Neuronal stem cell (in vitro differentiated cells): ENCODE results near the gene AK9.
A peak's percentile ranks its signal among the peaks of the same experiment; 100 is the strongest.

Experiments
- DNase-seq: peaks from one replicate; pipeline ENCODE4 v3.0.0-alpha.2; 2013; ENCODE audit warnings: low spot score
- H2AFZ ChIP-seq: one replicate; pipeline ENCODE4 v1.6.1; 2013; ENCODE audit warnings: mild to moderate bottlenecking, low read length, inconsistent platforms
- H2AK5ac ChIP-seq: 2 replicates; pipeline ENCODE4 v1.6.1; 2013; ENCODE audit warnings: low read depth, mild to moderate bottlenecking, inconsistent platforms, low read length, moderate library complexity, mixed read lengths
- H2BK120ac ChIP-seq: 2 replicates; pipeline ENCODE4 v1.6.1; 2013; ENCODE audit warnings: low read depth, mild to moderate bottlenecking, inconsistent platforms, low read length, moderate library complexity, mixed read lengths
- H2BK12ac ChIP-seq: one replicate; pipeline ENCODE4 v1.6.1; 2013; ENCODE audit warnings: low read length, inconsistent platforms
- H2BK15ac ChIP-seq: 2 replicates; pipeline ENCODE4 v1.6.1; 2013; ENCODE audit warnings: mild to moderate bottlenecking, low read length, inconsistent platforms, mixed read lengths
- H2BK5ac ChIP-seq: one replicate; pipeline ENCODE4 v1.6.1; 2013; ENCODE audit warnings: inconsistent platforms, mild to moderate bottlenecking, low read length, moderate library complexity
- H3K14ac ChIP-seq: one replicate; pipeline ENCODE4 v1.6.1; 2013; ENCODE audit warnings: low read length, inconsistent platforms
- H3K18ac ChIP-seq: 2 replicates; pipeline ENCODE4 v1.6.1; 2013; ENCODE audit warnings: low read length, inconsistent platforms
- H3K23ac ChIP-seq: 2 replicates; pipeline ENCODE4 v1.6.1; 2013; ENCODE audit warnings: low read depth, mild to moderate bottlenecking, mixed read lengths, low read length, inconsistent platforms; ENCODE audit not compliant: poor library complexity
- H3K27ac ChIP-seq: replicated peaks from 3 replicates; pipeline ENCODE4 v1.5.1; 2013; ENCODE audit warnings: low read length, inconsistent platforms
- H3K27me3 ChIP-seq, 3 experiments: 2 replicates each; pipeline ENCODE4 v1.6.1; 2013; ENCODE audit warnings: low read length in 3 of 3, mild to moderate bottlenecking in 2 of 3, inconsistent platforms in 1 of 3, low read depth in 1 of 3, mixed read lengths in 1 of 3, moderate library complexity in 1 of 3; ENCODE audit not compliant: control insufficient read depth in 3 of 3, insufficient read depth in 3 of 3
- H3K36me3 ChIP-seq, 2 donors: replicated peaks in 1 of 2; 2 replicates each; pipeline ENCODE4 v1.6.1; 2013; ENCODE audit warnings: low read length in 2 of 2; ENCODE audit not compliant: control insufficient read depth in 2 of 2, insufficient read depth in 2 of 2
- H3K4ac ChIP-seq: 2 replicates; pipeline ENCODE4 v1.6.1; 2013; ENCODE audit warnings: inconsistent platforms, mild to moderate bottlenecking, low read length, moderate library complexity
- H3K4me1 ChIP-seq, 2 donors: 1 replicate in 1 of 2; 2 replicates in 1 of 2; pipeline ENCODE4 v1.6.1; 2013; ENCODE audit warnings: low read length in 2 of 2, low read depth in 1 of 2; ENCODE audit not compliant: control insufficient read depth in 2 of 2, insufficient read depth in 1 of 2
- H3K4me2 ChIP-seq: one replicate; pipeline ENCODE4 v1.6.1; 2013; ENCODE audit warnings: mild to moderate bottlenecking, low read length, inconsistent platforms; ENCODE audit not compliant: insufficient read depth, poor library complexity, severe bottlenecking
- H3K4me3 ChIP-seq, 2 donors: 2 replicates each; pipeline ENCODE4 v1.5.1; 2013; ENCODE audit warnings: low read length in 2 of 2, mild to moderate bottlenecking in 2 of 2, inconsistent platforms in 1 of 2, moderate library complexity in 1 of 2
- H3K79me1 ChIP-seq: one replicate; pipeline ENCODE4 v1.6.1; 2013; ENCODE audit warnings: low read depth, mild to moderate bottlenecking, inconsistent platforms, low read length, moderate library complexity
- H3K9ac ChIP-seq: one replicate; pipeline ENCODE4 v1.6.1; 2013; ENCODE audit warnings: mild to moderate bottlenecking, low read depth, low read length, inconsistent platforms; ENCODE audit not compliant: poor library complexity
- H3K9me3 ChIP-seq, 2 donors: replicated peaks in 1 of 2; 2 replicates each; pipeline versions ENCODE3 to v1.6.1; 2013; ENCODE audit warnings: low read length in 2 of 2, mild to moderate bottlenecking in 2 of 2, inconsistent platforms in 1 of 2, low read depth in 1 of 2, mixed read lengths in 1 of 2, moderate library complexity in 1 of 2; ENCODE audit not compliant: control insufficient read depth in 2 of 2, insufficient read depth in 1 of 2
- H4K8ac ChIP-seq: one replicate; pipeline ENCODE4 v1.6.1; 2013; ENCODE audit warnings: low read depth, mild to moderate bottlenecking, inconsistent platforms, low read length, moderate library complexity
- H4K91ac ChIP-seq: one replicate; pipeline ENCODE4 v1.6.1; 2013; ENCODE audit warnings: low read length, low read depth, mild to moderate bottlenecking, inconsistent platforms; ENCODE audit not compliant: poor library complexity
- WGBS, 2 donors: extraction: QIAGEN DNeasy Blood & Tissue Kit; methylation state at CpG; one replicate each; pipeline ENCODE4 v1.1.7; 2013; ENCODE audit warnings: missing lambda C conversion rate in 2 of 2, mixed read lengths in 1 of 2; ENCODE audit not compliant: insufficient read length in 2 of 2, insufficient replicate concordance in 1 of 2; ENCODE audit errors: extremely low coverage in 2 of 2; 5-methylcytosine and 5-hydroxymethylcytosine counted together

AK9 gene

GRCh38 chr6:109445382-109445781, 245.6 kb downstream of the AK9 start:
- Histone ChIP-seq H3K36me3 (peaks cover 45 to 57% of the 10 kb centered on the region in 2 donors), H3K14ac (no peak overlapping the region), H2BK5ac (no peak overlapping the region), H3K79me1 (peaks cover 3% of the 10 kb centered on the region), H2BK12ac (no peak overlapping the region), H4K8ac (no peak overlapping the region), H3K27ac (no peak overlapping the region), H2AFZ (no peak overlapping the region), H3K27me3 (no peaks in the 10 kb centered on the region), H3K4me1 (peaks cover 6 to 7% of the 10 kb centered on the region in 2 donors), H3K9me3 (no peaks in the 10 kb centered on the region), H3K23ac (no peak overlapping the region), H3K4me2 (no peak overlapping the region), H2BK15ac (no peak overlapping the region), H3K18ac (no peak overlapping the region), H3K4me3 (no peak overlapping the region), H3K9ac (no peak overlapping the region), H3K4ac (no peak overlapping the region), H2AK5ac (no peak overlapping the region), H2BK120ac (no peak overlapping the region), H4K91ac (no peak overlapping the region)
- no CpG with 5 or more reads among the region's 9 CpGs for WGBS, 2 donors
- DNase-seq: no peak

- Histone ChIP-seq H3K4ac (no peak overlapping the region), H3K4me2 (no peak overlapping the region), H3K9ac (peak overlapping the region; percentile 51), H2BK5ac (no peak overlapping the region), H3K36me3 (peaks cover 41 to 50% of the 10 kb centered on the region in 2 donors), H3K79me1 (peaks cover 3% of the 10 kb centered on the region), H3K27ac (no peak overlapping the region), H2BK15ac (no peak overlapping the region), H4K91ac (no peak overlapping the region), H3K18ac (no peak overlapping the region), H3K4me3 (no peak overlapping the region), H3K27me3 (no peaks in the 10 kb centered on the region), H3K14ac (no peak overlapping the region), H2BK120ac (no peak overlapping the region), H2AK5ac (peak overlapping the region; percentile 6), H3K4me1 (peaks cover 9 to 10% of the 10 kb centered on the region in 2 donors), H2AFZ (no peak overlapping the region), H3K9me3 (no peaks in the 10 kb centered on the region), H2BK12ac (no peak overlapping the region), H4K8ac (no peak overlapping the region), H3K23ac (peak overlapping the region; percentile 48)
- no CpG with 5 or more reads among the region's 10 CpGs for WGBS, 2 donors
- no peak for DNase-seq
Measured at GRCh38 chr6:109443425-109443950, 247.5 kb downstream of the AK9 start.
